MCF 10A (cell line): Measurements from ENCODE around the gene BICRAL. TPM values are rescaled to one million over a fixed set of nuclear protein-coding genes. Genes with fewer than 3 reads are reported as not detected.

ENCODE experiments used
- BruUV-seq: library from RNA; stranded (reverse); fragments of 400-500 nt; replicated peaks from 2 replicates; lab custom pipeline; 2021; lab: Mats Ljungman, UMichigan
- CTCF ChIA-PET: fragments of 300-600 bp; sonication (Branson Sonifier 250); formaldehyde crosslinking; extraction: SDS; loops from one replicate; lab custom pipeline; 2021; ENCODE audit warnings: antibody characterized with exemption, inconsistent platforms; lab: Yijun Ruan, JAX
- POLR2A ChIA-PET: fragments of 300-600, 350-650 bp; sonication (Branson Sonifier 250); formaldehyde crosslinking; extraction: SDS; loops from one replicate; lab custom pipeline; 2020; ENCODE audit warnings: antibody characterized with exemption, inconsistent platforms; lab: Yijun Ruan, JAX
- DNase-seq: peaks from one replicate; pipeline ENCODE4 v3.0.0-alpha.2; 2018; ENCODE audit not compliant: unreplicated experiment
- H3K27ac Mint-ChIP-seq: one replicate; pipeline ENCODE4 v1.8.0; 2022; ENCODE audit warnings: mild to moderate bottlenecking, low read depth, mixed read lengths; ENCODE audit not compliant: unreplicated experiment
- H3K27me3 Mint-ChIP-seq: one replicate; pipeline ENCODE4 v1.8.0; 2022; ENCODE audit warnings: mixed read lengths; ENCODE audit not compliant: insufficient read depth, unreplicated experiment
- H3K36me3 Mint-ChIP-seq: one replicate; pipeline ENCODE4 v1.8.0; 2022; ENCODE audit warnings: mild to moderate bottlenecking, moderate library complexity, mixed read lengths; ENCODE audit not compliant: insufficient read depth, unreplicated experiment
- H3K4me1 Mint-ChIP-seq: one replicate; pipeline ENCODE4 v1.8.0; 2022; ENCODE audit warnings: mixed read lengths; ENCODE audit not compliant: insufficient read depth, unreplicated experiment
- H3K4me3 Mint-ChIP-seq: one replicate; pipeline ENCODE4 v1.8.0; 2022; ENCODE audit warnings: mild to moderate bottlenecking, moderate library complexity, mixed read lengths; ENCODE audit not compliant: unreplicated experiment
- H3K9me3 Mint-ChIP-seq: one replicate; pipeline ENCODE4 v1.8.0; 2022; ENCODE audit warnings: mixed read lengths; ENCODE audit not compliant: unreplicated experiment
- CTCF ChIP-seq: fragments of 200-600 bp; IDR thresholded peaks from one replicate; pipeline ENCODE4 v1.8.0; 2022; ENCODE audit warnings: antibody characterized with exemption, mild to moderate bottlenecking; ENCODE audit not compliant: unreplicated experiment
- intact Hi-C: fragments of 100-400 bp; cut with micrococcal nuclease; formaldehyde crosslinking; loops from 2 replicates; pipeline ENCODE4 v1.14.1; 2022
- total RNA-seq: library from RNA; stranded (reverse); gene quantifications from 2 replicates; pipeline ENCODE4 v1.2.3, GENCODE V29; 2022

BICRAL gene
- total RNA-seq, 1 experiment from 2014 or later, result 9.8 TPM

GRCh38 chr6:42751055-42751454 is 30.8 kb upstream of the BICRAL start:
- Mint-ChIP-seq H3K36me3 (peaks cover 15% of the 10 kb centered on the region), H3K4me3 (no peak overlapping the region), H3K27me3 (no peaks in the 10 kb centered on the region), H3K27ac (no peak overlapping the region), H3K9me3 (no peaks in the 10 kb centered on the region), H3K4me1 (peaks cover 13% of the 10 kb centered on the region)
- BruUV-seq, result no TSS peak
- ChIA-PET CTCF (interaction anchor here (1.4 kb wide), 1 partner anchor 126 kb away, joined by 4 read pairs; no protein-coding TSS in a partner anchor), POLR2A (interaction anchor here (0.6 to 9.1 kb wide), 2 partner anchors 21 to 31 kb away, joined by 3 to 328 read pairs; partner anchors contain the start of gene BICRAL)
- TF ChIP-seq CTCF, result no peak
- no peak for DNase-seq
- intact Hi-C loops, result no loop called here

GRCh38 chr6:42754759-42755158 is 27.1 kb upstream of the BICRAL start:
- Mint-ChIP-seq H3K9me3 (no peaks in the 10 kb centered on the region), H3K4me1 (no peaks in the 10 kb centered on the region), H3K27me3 (no peaks in the 10 kb centered on the region), H3K36me3 (peaks cover 12% of the 10 kb centered on the region), H3K4me3 (no peak overlapping the region), H3K27ac (peak overlapping the region; percentile 58)
- BruUV-seq, result no TSS peak
- intact Hi-C loops, result no loop called here
- CTCF ChIA-PET, result interaction anchor here (1.2 kb wide), 1 partner anchor 12 kb away, joined by 3 read pairs; no protein-coding TSS in a partner anchor
- no peak for TF ChIP-seq CTCF
- POLR2A ChIA-PET, result interaction anchor here (0.9 to 1.5 kb wide), 3 partner anchors 9 to 125 kb away, joined by 3 to 4 read pairs (median 3); partner anchors contain the start of genes BICRAL, RPL7L1 and TBCC
- DNase-seq, result no peak

- H3K27ac Mint-ChIP-seq, result no peak overlapping the region
- POLR2A ChIA-PET, result interaction anchor here (0.7 kb wide), 1 partner anchor 11 kb away, joined by 3 read pairs; the partner anchor contains the start of gene TBCC
- H3K4me3 Mint-ChIP-seq, result no peak overlapping the region
These were observed 25.1 kb upstream of the BICRAL start for GRCh38 chr6:42756722-42757121.

More at GRCh38 chr6:42756722-42757121, 25.1 kb upstream of the BICRAL start:
- peaks cover 17% of the 10 kb centered on the region for H3K36me3 Mint-ChIP-seq
- TF ChIP-seq CTCF, result no peak
- no TSS peak for BruUV-seq
- DNase-seq, result no peak
- H3K9me3 Mint-ChIP-seq, result no peaks in the 10 kb centered on the region
- CTCF ChIA-PET, result interaction anchor here (0.8 kb wide), 1 partner anchor 13 kb away, joined by 3 read pairs; no protein-coding TSS in a partner anchor
- no peaks in the 10 kb centered on the region for H3K4me1 Mint-ChIP-seq
- intact Hi-C loops, result no loop called here
- no peaks in the 10 kb centered on the region for H3K27me3 Mint-ChIP-seq
